SK-N-SH treated with all-trans-retinoic acid at 6 μM for 48 hours (cell line): ENCODE results near the gene FTCD.

Experiments
- ATAC-seq: fragments of 200-7000 bp; cut with Tn5 transposase; 3 replicates; pipeline ENCODE4 v1.9.1; 2020; ENCODE audit warnings: mild to moderate bottlenecking, moderate library complexity
- ARNTL ChIP-seq: fragments of 450-650 bp; formaldehyde crosslinking; IDR thresholded peaks from 2 replicates; pipeline ENCODE4 v1.5.0; 2020; ENCODE audit warnings: low read depth, mild to moderate bottlenecking, moderate library complexity, borderline replicate concordance
- BACH2 ChIP-seq: fragments of 250-450 bp; sonication (Bioruptor Pico); IDR thresholded peaks from 2 replicates; pipeline ENCODE4 v1.9.0; 2021; ENCODE audit warnings: mild to moderate bottlenecking, borderline replicate concordance
- CREB5 ChIP-seq: fragments of 250-450 bp; sonication (Bioruptor Pico); IDR thresholded peaks from 2 replicates; pipeline ENCODE4 v1.5.1; 2020; ENCODE audit warnings: low read depth, mild to moderate bottlenecking, moderate library complexity
- CSDC2 ChIP-seq: fragments of 250-450 bp; sonication (Bioruptor Pico); IDR thresholded peaks from 2 replicates; pipeline ENCODE4 v1.5.0; 2020; ENCODE audit warnings: mild to moderate bottlenecking, moderate library complexity
- CSRNP3 ChIP-seq: fragments of 250-450 bp; sonication (Bioruptor Pico); IDR thresholded peaks from 2 replicates; pipeline ENCODE4 v1.5.1; 2021; ENCODE audit warnings: mild to moderate bottlenecking, moderate library complexity
- ESRRG ChIP-seq: fragments of 250-450 bp; sonication (Bioruptor Pico); IDR thresholded peaks from 2 replicates; pipeline ENCODE4 v1.6.1; 2021; ENCODE audit warnings: mild to moderate bottlenecking
- GLIS3 ChIP-seq: fragments of 250-450 bp; sonication (Bioruptor Pico); IDR thresholded peaks from 2 replicates; pipeline ENCODE4 v1.5.0; 2020; ENCODE audit warnings: mild to moderate bottlenecking, moderate library complexity
- ISL1 ChIP-seq: fragments of 250-450 bp; sonication (Bioruptor Pico); IDR thresholded peaks from 2 replicates; pipeline ENCODE4 v2.1.2; 2022; ENCODE audit warnings: mild to moderate bottlenecking, moderate library complexity
- PATZ1 ChIP-seq: fragments of 250-450 bp; sonication (Bioruptor Pico); IDR thresholded peaks from 2 replicates; pipeline ENCODE4 v1.8.0; 2020; ENCODE audit warnings: mild to moderate bottlenecking, moderate library complexity, borderline replicate concordance
- POU6F1 ChIP-seq: fragments of 250-450 bp; sonication (Bioruptor Pico); IDR thresholded peaks from 2 replicates; pipeline ENCODE4 v1.8.0; 2021; ENCODE audit warnings: low read depth, mild to moderate bottlenecking, moderate library complexity, borderline replicate concordance
- PPARA ChIP-seq: fragments of 250-450 bp; sonication (Bioruptor Pico); IDR thresholded peaks from 2 replicates; pipeline ENCODE4 v1.5.0; 2020; ENCODE audit warnings: mild to moderate bottlenecking, borderline replicate concordance
- RARB ChIP-seq: fragments of 250-450 bp; sonication (Bioruptor Pico); IDR thresholded peaks from 2 replicates; pipeline ENCODE4 v1.8.0; 2021; ENCODE audit warnings: mild to moderate bottlenecking, moderate library complexity
- SNAI2 ChIP-seq: fragments of 250-450 bp; sonication (Bioruptor Pico); IDR thresholded peaks from 2 replicates; pipeline ENCODE4 v1.5.0; 2020; ENCODE audit warnings: mild to moderate bottlenecking, moderate library complexity
- TCF4 ChIP-seq: fragments of 250-450 bp; sonication (Bioruptor Pico); IDR thresholded peaks from 2 replicates; pipeline ENCODE4 v1.8.0; 2021; ENCODE audit warnings: mild to moderate bottlenecking, moderate library complexity, borderline replicate concordance
- TOX ChIP-seq: fragments of 250-450 bp; sonication (Bioruptor Pico); IDR thresholded peaks from 2 replicates; pipeline ENCODE4 v1.8.0; 2021; ENCODE audit warnings: mild to moderate bottlenecking, moderate library complexity, borderline replicate concordance
- TSHZ2 ChIP-seq: fragments of 250-450 bp; sonication (Bioruptor Pico); IDR thresholded peaks from 2 replicates; pipeline ENCODE4 v1.5.0; 2020; ENCODE audit warnings: mild to moderate bottlenecking, moderate library complexity
- ZC3H10 ChIP-seq: fragments of 250-450 bp; sonication (Bioruptor Pico); IDR thresholded peaks from 2 replicates; pipeline ENCODE4 v1.5.1; 2021; ENCODE audit warnings: mild to moderate bottlenecking, moderate library complexity
- ZFP3 ChIP-seq: fragments of 250-450 bp; sonication (Bioruptor Pico); IDR thresholded peaks from 2 replicates; pipeline ENCODE4 v1.5.0; 2020; ENCODE audit warnings: mild to moderate bottlenecking, moderate library complexity
- ZNF565 ChIP-seq: fragments of 450-650 bp; formaldehyde crosslinking; conservative IDR thresholded peaks from 2 replicates; pipeline ENCODE4 v1.5.0; 2020; ENCODE audit warnings: low read depth, mild to moderate bottlenecking, moderate library complexity

Gene FTCD

GRCh38 chr21:46151261-46151988 is 4.0 kb downstream of the FTCD start:
- TF ChIP-seq TSHZ2 (CRISPR knock-in tag) (no peak), ISL1 (CRISPR knock-in tag) (no peak)
- TF ChIP-seq, all 23 proteins: peak for 0
- ATAC-seq = no peak

- ATAC-seq = no peak
- TF ChIP-seq CREB5 (CRISPR knock-in tag) (no peak), BACH2 (CRISPR knock-in tag) (no peak), ZC3H10 (no peak), ISL1 (CRISPR knock-in tag) (no peak), SNAI2 (CRISPR knock-in tag) (no peak), ZFP3 (CRISPR knock-in tag) (no peak), GLIS3 (CRISPR knock-in tag) (no peak), TOX (CRISPR knock-in tag) (no peak), TCF4 (CRISPR knock-in tag) (no peak), POU6F1 (CRISPR knock-in tag) (no peak), CSRNP3 (CRISPR knock-in tag) (no peak), ZNF565 (no peak), CSDC2 (CRISPR knock-in tag) (no peak), PPARA (CRISPR knock-in tag) (no peak), PATZ1 (CRISPR knock-in tag) (no peak), RARB (CRISPR knock-in tag) (no peak)
Observed at GRCh38 chr21:46150491-46151121, 4.8 kb downstream of the FTCD start.

GRCh38 chr21:46150073-46150472 is 5.3 kb downstream of the FTCD start:
- no peak for ATAC-seq
- TF ChIP-seq RARB (CRISPR knock-in tag) (no peak), ESRRG (CRISPR knock-in tag) (no peak), ARNTL (CRISPR knock-in tag) (no peak), PATZ1 (CRISPR knock-in tag) (no peak), CSRNP3 (CRISPR knock-in tag) (no peak), TCF4 (CRISPR knock-in tag) (no peak), TSHZ2 (CRISPR knock-in tag) (no peak), PPARA (CRISPR knock-in tag) (no peak), ISL1 (CRISPR knock-in tag) (no peak), ZFP3 (CRISPR knock-in tag) (no peak), TOX (CRISPR knock-in tag) (no peak), GLIS3 (CRISPR knock-in tag) (no peak)
